Osteoblast (primary cell): ENCODE measurements around the gene MACROD2. TPM values are rescaled to one million over a fixed set of nuclear protein-coding genes. Genes with fewer than 3 reads are reported as not detected.
A peak's percentile ranks its signal among the peaks of the same experiment; 100 is the strongest.

Experiments
- DNase-seq: peaks from one replicate; pipeline ENCODE4 v3.0.0; 2011; ENCODE audit warnings: low spot score, mixed read lengths; ENCODE audit not compliant: insufficient read length; ENCODE audit errors: missing footprints
- H2AFZ ChIP-seq: 2 replicates; pipeline ENCODE4 v1.6.0; 2011; ENCODE audit warnings: mild to moderate bottlenecking, low read length
- H3K27ac ChIP-seq: 2 replicates; pipeline ENCODE4 v1.5.1; 2011; ENCODE audit warnings: mild to moderate bottlenecking, low read depth, low read length, moderate library complexity
- H3K27me3 ChIP-seq: 2 replicates; pipeline ENCODE4 v1.6.0; 2012; ENCODE audit warnings: mild to moderate bottlenecking, control low read depth, inconsistent platforms, low read length, moderate library complexity; ENCODE audit not compliant: insufficient read depth
- H3K36me3 ChIP-seq: 2 replicates; pipeline ENCODE4 v1.5.1; 2011; ENCODE audit warnings: mild to moderate bottlenecking, low read length, control low read depth, moderate library complexity; ENCODE audit not compliant: insufficient read depth
- H3K4me1 ChIP-seq: 2 replicates; pipeline ENCODE4 v1.5.1; 2011; ENCODE audit warnings: mild to moderate bottlenecking, low read length, control low read depth, moderate library complexity; ENCODE audit not compliant: insufficient read depth
- H3K4me2 ChIP-seq: 2 replicates; pipeline ENCODE4 v1.6.0; 2011; ENCODE audit warnings: mild to moderate bottlenecking, low read length; ENCODE audit not compliant: insufficient read depth
- H3K4me3 ChIP-seq: fragments of 200-600 bp; sonication (generic); 3 replicates; pipeline ENCODE4 v1.5.1; 2012; ENCODE audit warnings: mild to moderate bottlenecking, low read length, inconsistent platforms; ENCODE audit not compliant: insufficient read depth
- H3K79me2 ChIP-seq: 2 replicates; pipeline ENCODE4 v1.6.0; 2012; ENCODE audit warnings: mild to moderate bottlenecking, low read length, control low read depth, inconsistent platforms; ENCODE audit not compliant: insufficient read depth
- H3K9me3 ChIP-seq: 2 replicates; pipeline ENCODE4 v1.5.1; 2011; ENCODE audit warnings: low read depth, low read length, control low read depth
- H4K20me1 ChIP-seq: 2 replicates; pipeline ENCODE4 v1.6.0; 2012; ENCODE audit warnings: mild to moderate bottlenecking, low read length, control low read depth; ENCODE audit not compliant: insufficient read depth
- total RNA-seq: library from RNA; depleted of rRNA; stranded (reverse); fragments of >200 nt; gene quantifications from 2 replicates; pipeline ENCODE4 v1.2.3, GENCODE V29; 2012
- TF ChIP-seq, protein P1 (sequence below): IDR thresholded peaks from 2 replicates; pipeline ENCODE4 v1.5.1; 2011; ENCODE audit warnings: mild to moderate bottlenecking, low read depth, low read length, moderate library complexity; ENCODE audit errors: extremely low read depth

MACROD2 gene
- total RNA-seq, 1 donor, result 4.0 TPM

DNA sequence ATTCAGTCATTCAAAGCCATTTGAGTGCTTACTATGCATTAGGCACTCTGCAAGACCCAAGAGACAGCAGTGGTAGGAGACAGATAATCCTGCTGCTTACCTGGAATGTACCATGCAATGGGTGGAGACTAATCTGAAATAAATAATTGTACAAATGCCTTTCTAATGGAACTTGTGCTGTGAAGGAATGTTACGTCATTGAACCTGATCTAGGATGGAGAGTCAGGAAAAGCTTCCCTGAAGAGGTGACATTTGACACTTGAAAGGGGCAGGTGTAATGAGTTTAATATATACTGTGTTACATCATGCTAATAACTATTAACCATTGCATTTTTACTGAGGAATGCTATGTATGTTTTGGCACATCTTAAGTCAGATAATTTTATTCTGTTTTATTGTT lies 833.1 kb downstream of the MACROD2 start:
- Histone ChIP-seq H3K4me2 (no peak overlapping the region), H3K36me3 (no peaks in the 10 kb centered on the region), H4K20me1 (no peaks in the 10 kb centered on the region), H3K9me3 (peaks cover 2% of the 10 kb centered on the region), H3K4me1 (no peaks in the 10 kb centered on the region), H3K79me2 (no peaks in the 10 kb centered on the region), H3K4me3 (no peak overlapping the region), H3K27me3 (no peaks in the 10 kb centered on the region), H3K27ac (no peak overlapping the region), H2AFZ (no peak overlapping the region)
- TF ChIP-seq, protein P1, sequence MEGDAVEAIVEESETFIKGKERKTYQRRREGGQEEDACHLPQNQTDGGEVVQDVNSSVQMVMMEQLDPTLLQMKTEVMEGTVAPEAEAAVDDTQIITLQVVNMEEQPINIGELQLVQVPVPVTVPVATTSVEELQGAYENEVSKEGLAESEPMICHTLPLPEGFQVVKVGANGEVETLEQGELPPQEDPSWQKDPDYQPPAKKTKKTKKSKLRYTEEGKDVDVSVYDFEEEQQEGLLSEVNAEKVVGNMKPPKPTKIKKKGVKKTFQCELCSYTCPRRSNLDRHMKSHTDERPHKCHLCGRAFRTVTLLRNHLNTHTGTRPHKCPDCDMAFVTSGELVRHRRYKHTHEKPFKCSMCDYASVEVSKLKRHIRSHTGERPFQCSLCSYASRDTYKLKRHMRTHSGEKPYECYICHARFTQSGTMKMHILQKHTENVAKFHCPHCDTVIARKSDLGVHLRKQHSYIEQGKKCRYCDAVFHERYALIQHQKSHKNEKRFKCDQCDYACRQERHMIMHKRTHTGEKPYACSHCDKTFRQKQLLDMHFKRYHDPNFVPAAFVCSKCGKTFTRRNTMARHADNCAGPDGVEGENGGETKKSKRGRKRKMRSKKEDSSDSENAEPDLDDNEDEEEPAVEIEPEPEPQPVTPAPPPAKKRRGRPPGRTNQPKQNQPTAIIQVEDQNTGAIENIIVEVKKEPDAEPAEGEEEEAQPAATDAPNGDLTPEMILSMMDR, result no peak
- DNase-seq, result no peak

DNA sequence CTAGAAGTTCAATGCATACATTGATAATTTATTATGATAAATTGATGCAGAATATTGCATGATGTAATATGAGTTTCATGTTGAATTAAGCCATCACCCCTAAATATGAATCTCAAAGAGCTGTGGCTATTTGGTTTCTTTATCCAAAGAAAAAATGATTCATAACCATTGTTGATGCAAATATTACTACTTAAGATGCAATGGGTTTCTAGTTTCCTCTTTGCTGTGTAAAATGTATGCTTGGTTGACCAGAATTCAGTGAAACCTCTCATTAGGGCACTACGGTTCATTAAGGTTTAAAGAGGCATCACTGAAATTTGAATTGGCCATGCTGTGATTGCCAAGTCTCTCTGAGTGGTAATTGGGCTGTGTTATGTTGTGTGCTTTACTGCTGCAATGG lies 834.6 kb downstream of the MACROD2 start:
- Histone ChIP-seq H3K4me2 (no peak overlapping the region), H3K79me2 (no peaks in the 10 kb centered on the region), H3K27ac (no peak overlapping the region), H3K4me1 (no peaks in the 10 kb centered on the region), H4K20me1 (no peaks in the 10 kb centered on the region), H2AFZ (no peak overlapping the region), H3K9me3 (no peaks in the 10 kb centered on the region), H3K4me3 (no peak overlapping the region), H3K27me3 (no peaks in the 10 kb centered on the region), H3K36me3 (no peaks in the 10 kb centered on the region)
- TF ChIP-seq, protein P1, result no peak
- no peak for DNase-seq

DNA sequence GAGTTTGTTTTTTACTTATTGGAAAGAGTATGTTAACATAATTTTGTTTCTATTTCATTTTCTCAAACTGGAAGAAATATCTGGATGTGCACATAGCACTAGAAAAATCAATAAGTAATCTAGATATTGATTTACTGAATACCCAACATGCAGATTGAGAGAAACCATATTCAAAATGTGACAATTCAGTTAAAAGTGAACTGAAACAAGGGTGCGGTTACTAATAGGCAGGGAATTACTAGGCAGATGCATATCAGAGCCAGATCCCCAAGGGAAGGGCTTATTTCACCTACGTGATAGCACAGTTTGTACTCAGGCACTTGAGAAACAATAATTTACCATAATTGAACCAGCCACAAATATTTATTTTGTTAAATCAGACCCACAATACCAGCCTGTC lies 835.1 kb downstream of the MACROD2 start:
- Histone ChIP-seq H3K4me3 (no peak overlapping the region), H3K27ac (no peak overlapping the region), H3K27me3 (no peaks in the 10 kb centered on the region), H3K79me2 (no peaks in the 10 kb centered on the region), H4K20me1 (no peaks in the 10 kb centered on the region), H3K4me1 (no peaks in the 10 kb centered on the region), H3K9me3 (no peaks in the 10 kb centered on the region), H3K4me2 (no peak overlapping the region), H2AFZ (no peak overlapping the region), H3K36me3 (no peaks in the 10 kb centered on the region)
- TF ChIP-seq, protein P1, result no peak
- DNase-seq, result no peak

DNA sequence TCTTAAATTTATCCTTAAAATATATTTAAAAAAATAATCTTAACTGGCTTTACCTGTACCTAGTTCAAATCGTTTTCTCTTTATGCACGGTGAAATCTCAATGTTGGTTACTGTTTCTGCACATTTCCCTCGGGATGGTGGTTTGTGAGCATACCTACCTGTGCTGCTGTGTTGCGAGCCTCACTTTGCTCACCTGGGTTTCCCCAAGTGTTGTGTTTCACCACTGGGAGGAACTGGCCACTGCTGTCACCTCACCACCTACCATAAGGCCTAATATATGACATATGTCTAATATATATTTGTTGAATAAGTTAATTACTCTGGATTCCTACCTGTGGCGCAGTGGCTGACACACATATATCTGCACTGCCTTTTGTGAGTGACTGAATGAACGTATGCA lies 835.6 kb downstream of the MACROD2 start:
- no peaks in the 10 kb centered on the region for H3K27me3 ChIP-seq
- no peaks in the 10 kb centered on the region for H3K4me1 ChIP-seq
- H2AFZ ChIP-seq, result no peak overlapping the region
- H3K27ac ChIP-seq, result no peak overlapping the region
- no peaks in the 10 kb centered on the region for H3K36me3 ChIP-seq
- no peak overlapping the region for H3K4me2 ChIP-seq
- TF ChIP-seq, protein P1, result no peak
- no peaks in the 10 kb centered on the region for H3K9me3 ChIP-seq
- no peaks in the 10 kb centered on the region for H3K79me2 ChIP-seq
- H3K4me3 ChIP-seq, result no peak overlapping the region
- peak; percentile 30 for DNase-seq
- no peaks in the 10 kb centered on the region for H4K20me1 ChIP-seq
